Measurements from ENCODE around the gene P2RX3.

The P2RX3 gene

DNA sequence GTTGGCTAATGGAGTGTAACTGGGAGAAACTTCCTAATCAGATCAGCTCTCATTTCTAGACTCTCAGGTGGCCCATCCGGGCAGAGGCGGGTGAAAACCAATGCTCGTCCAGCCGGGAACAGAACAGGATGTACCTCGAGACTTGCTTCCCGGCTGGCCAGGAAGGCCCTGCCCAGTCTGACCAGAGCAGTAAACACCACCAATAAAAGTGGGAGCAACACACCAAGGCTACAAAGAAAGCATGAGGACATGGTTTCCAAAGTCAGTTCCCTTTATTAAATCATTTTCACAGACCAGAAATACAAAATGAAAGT, 12.5 kb upstream of the P2RX3 start:
- in situ Hi-C loops (cut with HindIII; ENCODE audit: low pct_ligation_motif_present, low sequenced_read_pairs) = no loop called here
- no peaks in the 10 kb centered on the region for H3K27me3 ChIP-seq (replicated peaks)
- TF ChIP-seq, protein P1, sequence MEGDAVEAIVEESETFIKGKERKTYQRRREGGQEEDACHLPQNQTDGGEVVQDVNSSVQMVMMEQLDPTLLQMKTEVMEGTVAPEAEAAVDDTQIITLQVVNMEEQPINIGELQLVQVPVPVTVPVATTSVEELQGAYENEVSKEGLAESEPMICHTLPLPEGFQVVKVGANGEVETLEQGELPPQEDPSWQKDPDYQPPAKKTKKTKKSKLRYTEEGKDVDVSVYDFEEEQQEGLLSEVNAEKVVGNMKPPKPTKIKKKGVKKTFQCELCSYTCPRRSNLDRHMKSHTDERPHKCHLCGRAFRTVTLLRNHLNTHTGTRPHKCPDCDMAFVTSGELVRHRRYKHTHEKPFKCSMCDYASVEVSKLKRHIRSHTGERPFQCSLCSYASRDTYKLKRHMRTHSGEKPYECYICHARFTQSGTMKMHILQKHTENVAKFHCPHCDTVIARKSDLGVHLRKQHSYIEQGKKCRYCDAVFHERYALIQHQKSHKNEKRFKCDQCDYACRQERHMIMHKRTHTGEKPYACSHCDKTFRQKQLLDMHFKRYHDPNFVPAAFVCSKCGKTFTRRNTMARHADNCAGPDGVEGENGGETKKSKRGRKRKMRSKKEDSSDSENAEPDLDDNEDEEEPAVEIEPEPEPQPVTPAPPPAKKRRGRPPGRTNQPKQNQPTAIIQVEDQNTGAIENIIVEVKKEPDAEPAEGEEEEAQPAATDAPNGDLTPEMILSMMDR (IDR thresholded peaks at IDR 0.05; ENCODE audit: low read depth, low read length, missing control alignments) = no peak
- H3K27ac ChIP-seq = peak overlapping the region; percentile 96
- H3K36me3 ChIP-seq (replicated peaks) = peaks cover 46% of the 10 kb centered on the region
- no peak for DNase-seq
- H3K4me3 ChIP-seq (ENCODE audit: low read depth, low read length) = peak overlapping the region; percentile 78

DNA sequence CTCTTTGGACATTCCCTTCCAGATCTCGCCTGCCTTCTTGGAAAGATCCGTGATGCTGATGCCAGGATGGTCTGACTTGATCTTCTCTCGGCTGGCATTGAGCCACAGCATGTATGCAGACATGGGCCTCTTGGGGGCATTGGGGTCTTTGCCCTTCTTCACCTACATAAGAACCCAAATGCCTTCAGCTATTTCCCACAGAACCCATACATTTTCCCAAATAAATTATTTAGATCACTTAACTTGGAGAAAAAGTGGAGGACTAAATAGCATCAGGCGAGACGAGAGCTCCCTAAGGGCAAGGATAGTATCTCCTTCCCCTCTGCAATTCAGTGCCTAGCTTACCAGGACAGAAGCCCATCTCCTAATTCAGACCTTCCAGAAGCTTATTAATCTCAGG, 10.4 kb upstream of the P2RX3 start:
- no peak for DNase-seq
- peaks cover 62% of the 10 kb centered on the region for H3K36me3 ChIP-seq (replicated peaks)
- no peak overlapping the region for H3K4me3 ChIP-seq (ENCODE audit: low read depth, low read length)
- in situ Hi-C loops (cut with HindIII; ENCODE audit: low pct_ligation_motif_present, low sequenced_read_pairs) = no loop called here
- no peaks in the 10 kb centered on the region for H3K27me3 ChIP-seq (replicated peaks)
- no peak overlapping the region for H3K27ac ChIP-seq
- TF ChIP-seq, protein P1 (IDR thresholded peaks at IDR 0.05; ENCODE audit: low read depth, low read length, missing control alignments) = no peak

DNA sequence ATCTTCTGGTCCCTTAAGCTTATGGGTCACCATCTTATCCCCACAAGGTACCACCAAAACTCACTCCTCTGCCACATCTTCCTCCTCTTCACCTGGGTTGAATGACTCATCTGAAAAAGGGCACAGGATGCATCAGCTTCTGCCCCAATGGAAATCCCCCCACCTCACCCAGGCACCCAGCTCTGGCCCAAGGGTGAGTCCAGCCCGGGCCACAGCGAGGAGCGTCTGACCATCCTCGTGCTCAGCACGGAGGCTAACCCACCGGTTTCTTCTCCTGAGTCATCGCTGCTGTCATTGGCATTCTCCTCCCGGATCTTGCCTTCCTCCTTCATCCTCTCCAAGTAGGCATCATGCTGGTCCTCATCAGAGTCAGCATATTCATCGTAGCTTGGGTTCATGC, 8.1 kb upstream of the P2RX3 start:
- Histone ChIP-seq H3K27ac (no peak overlapping the region), H3K4me3 (ENCODE audit: low read depth, low read length) (no peak overlapping the region), H3K27me3 (replicated peaks) (no peaks in the 10 kb centered on the region), H3K36me3 (replicated peaks) (peaks cover 68% of the 10 kb centered on the region)
- no peak for DNase-seq
- in situ Hi-C loops (cut with HindIII; ENCODE audit: low pct_ligation_motif_present, low sequenced_read_pairs) = no loop called here
- TF ChIP-seq, protein P1 (IDR thresholded peaks at IDR 0.05; ENCODE audit: low read depth, low read length, missing control alignments) = no peak

DNA sequence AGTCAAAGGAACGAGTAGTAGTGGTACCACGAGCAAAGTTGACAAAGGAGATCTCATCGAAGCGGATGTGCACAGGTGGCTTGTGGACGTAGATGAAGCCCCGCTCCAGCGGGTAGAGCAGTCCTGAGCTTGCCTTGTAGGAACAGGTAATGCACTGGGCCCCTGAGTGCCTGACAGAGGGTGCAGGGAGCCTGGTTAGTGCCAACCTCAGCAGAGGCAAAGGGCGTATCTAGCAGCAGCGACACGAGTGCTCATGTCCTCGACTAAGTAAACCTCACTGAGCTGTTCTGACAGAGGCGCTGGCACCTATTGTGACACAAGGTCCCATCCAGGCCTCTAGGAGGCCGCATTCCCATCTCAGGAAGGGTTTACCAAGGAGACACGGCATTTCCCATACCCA, 6.4 kb upstream of the P2RX3 start:
- Histone ChIP-seq H3K27me3 (replicated peaks) (no peaks in the 10 kb centered on the region), H3K36me3 (replicated peaks) (peaks cover 59% of the 10 kb centered on the region), H3K27ac (no peak overlapping the region), H3K4me3 (ENCODE audit: low read depth, low read length) (no peak overlapping the region)
- TF ChIP-seq, protein P1 (IDR thresholded peaks at IDR 0.05; ENCODE audit: low read depth, low read length, missing control alignments) = no peak
- DNase-seq = no peak
- in situ Hi-C loops (cut with HindIII; ENCODE audit: low pct_ligation_motif_present, low sequenced_read_pairs) = no loop called here

DNA sequence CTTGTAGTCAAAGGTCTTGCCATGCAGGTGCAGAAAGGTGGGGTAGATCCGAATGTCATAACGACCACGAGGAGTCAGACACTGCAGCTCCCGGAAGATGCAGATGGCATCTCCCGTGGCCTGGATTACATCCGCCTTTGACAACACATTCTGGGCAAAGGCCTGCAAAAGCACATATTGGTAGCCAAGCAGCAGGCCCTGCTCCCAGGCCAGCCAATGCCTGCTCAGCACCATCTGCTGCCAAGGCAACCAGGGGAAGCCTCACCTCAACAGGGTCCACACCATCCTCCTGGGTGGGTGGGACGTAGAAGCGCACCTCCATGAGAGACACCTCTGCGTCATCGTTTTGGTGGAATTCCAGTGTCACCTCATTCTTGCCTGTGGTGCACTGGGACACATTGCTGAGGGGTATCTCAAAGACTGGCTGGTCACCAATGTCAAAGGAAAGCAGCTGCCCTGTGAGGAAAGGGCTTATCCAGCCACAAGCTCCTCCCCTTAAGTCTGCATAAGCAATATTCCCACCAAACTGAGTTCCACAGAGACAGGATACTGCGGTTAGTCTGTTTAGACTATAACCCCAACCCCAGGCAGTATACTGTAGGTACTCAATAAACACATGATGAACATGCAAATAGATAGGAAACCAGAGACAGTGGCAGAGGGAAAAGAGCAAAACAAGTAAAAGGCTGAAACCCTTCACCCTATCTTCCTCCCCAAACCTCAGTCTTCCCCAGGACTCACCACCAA, 5.3 kb upstream of the P2RX3 start:
- H3K27me3 ChIP-seq (replicated peaks) = no peaks in the 10 kb centered on the region
- H3K27ac ChIP-seq = no peak overlapping the region
- no peak for DNase-seq
- peaks cover 49% of the 10 kb centered on the region for H3K36me3 ChIP-seq (replicated peaks)
- in situ Hi-C loops (cut with HindIII; ENCODE audit: low pct_ligation_motif_present, low sequenced_read_pairs) = no loop called here
- H3K4me3 ChIP-seq (ENCODE audit: low read depth, low read length) = no peak overlapping the region
- TF ChIP-seq, protein P1 (IDR thresholded peaks at IDR 0.05; ENCODE audit: low read depth, low read length, missing control alignments) = no peak

DNA sequence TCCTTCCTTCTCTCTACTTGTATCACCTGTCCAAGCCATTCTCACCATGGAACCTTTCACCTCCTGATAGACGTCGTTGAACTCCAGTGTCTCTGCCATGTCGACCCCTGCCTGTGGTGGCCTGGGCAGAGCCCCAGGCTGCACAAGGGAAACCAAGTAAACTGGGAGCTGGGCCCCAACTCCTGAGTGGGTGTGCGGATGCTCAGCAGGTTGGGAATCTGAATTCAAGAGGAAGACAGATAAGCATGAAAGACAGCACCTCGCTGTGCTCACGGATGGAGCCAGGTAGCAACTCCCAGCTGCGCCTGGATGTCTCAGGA, 3.2 kb upstream of the P2RX3 start:
- TF ChIP-seq, protein P1 (IDR thresholded peaks at IDR 0.05; ENCODE audit: low read depth, low read length, missing control alignments) = no peak
- peak overlapping the region; percentile 71 for H3K27ac ChIP-seq
- in situ Hi-C loops (cut with HindIII; ENCODE audit: low pct_ligation_motif_present, low sequenced_read_pairs) = no loop called here
- DNase-seq = no peak
- peaks cover 32% of the 10 kb centered on the region for H3K36me3 ChIP-seq (replicated peaks)
- H3K27me3 ChIP-seq (replicated peaks) = peaks cover under 1% of the 10 kb centered on the region
- H3K4me3 ChIP-seq (ENCODE audit: low read depth, low read length) = peak overlapping the region; percentile 80

All from brain microvascular endothelial cell (primary cell).